Esophagus (tissue), 2 donors: ENCODE data around the gene HECW1. TPM values are rescaled to one million over a fixed set of nuclear protein-coding genes. Genes with fewer than 3 reads are reported as not detected.

Experiments used
- H3K27ac ChIP-seq, 2 donors: one replicate each; pipeline ENCODE4 v1.5.1; 2013; ENCODE audit warnings: low read depth in 2 of 2, mild to moderate bottlenecking in 2 of 2, inconsistent platforms in 1 of 2, low read length in 1 of 2, moderate library complexity in 1 of 2
- H3K27me3 ChIP-seq, 2 donors: one replicate each; pipeline ENCODE4 v1.6.1; 2013; ENCODE audit warnings: low read length in 2 of 2, control low read depth in 1 of 2, mild to moderate bottlenecking in 1 of 2; ENCODE audit not compliant: insufficient read depth in 2 of 2, control insufficient read depth in 1 of 2
- H3K36me3 ChIP-seq, 2 donors: one replicate each; pipeline ENCODE4 v1.6.1; 2013; ENCODE audit warnings: low read length in 1 of 2; ENCODE audit not compliant: control insufficient read depth in 2 of 2, insufficient read depth in 2 of 2
- H3K4me1 ChIP-seq, 2 donors: one replicate each; pipeline ENCODE4 v1.6.1; 2013; ENCODE audit warnings: low read length in 1 of 2; ENCODE audit not compliant: control insufficient read depth in 2 of 2, insufficient read depth in 2 of 2
- H3K4me3 ChIP-seq, 2 donors: one replicate each; pipeline ENCODE4 v1.5.1; 2013; ENCODE audit warnings: low read length in 2 of 2, mild to moderate bottlenecking in 2 of 2, low read depth in 1 of 2, moderate library complexity in 1 of 2
- H3K9me3 ChIP-seq, 2 donors: one replicate each; pipeline ENCODE4 v1.6.1; 2013; ENCODE audit warnings: mild to moderate bottlenecking in 2 of 2, low read depth in 1 of 2, low read length in 1 of 2, moderate library complexity in 1 of 2; ENCODE audit not compliant: control insufficient read depth in 2 of 2, insufficient read depth in 1 of 2
- WGBS, 2 donors: extraction: QIAGEN DNeasy Blood & Tissue Kit; methylation state at CpG; one replicate each; pipeline ENCODE4 v1.1.7; 2013; 5-methylcytosine and 5-hydroxymethylcytosine counted together
- polyA plus RNA-seq, 2 donors: library from polyadenylated mRNA; stranded (reverse); fragments of 200-250 nt; gene quantifications; one replicate each; pipeline ENCODE4 v1.2.3, GENCODE V29; 2013
- donor health status: healthy with polysubstance abuse.
- donor health status: Bipolar disorder and iron deficiency.

HECW1 gene
- polyA plus RNA-seq, 2 donors: 0.11 to 0.47 TPM

DNA sequence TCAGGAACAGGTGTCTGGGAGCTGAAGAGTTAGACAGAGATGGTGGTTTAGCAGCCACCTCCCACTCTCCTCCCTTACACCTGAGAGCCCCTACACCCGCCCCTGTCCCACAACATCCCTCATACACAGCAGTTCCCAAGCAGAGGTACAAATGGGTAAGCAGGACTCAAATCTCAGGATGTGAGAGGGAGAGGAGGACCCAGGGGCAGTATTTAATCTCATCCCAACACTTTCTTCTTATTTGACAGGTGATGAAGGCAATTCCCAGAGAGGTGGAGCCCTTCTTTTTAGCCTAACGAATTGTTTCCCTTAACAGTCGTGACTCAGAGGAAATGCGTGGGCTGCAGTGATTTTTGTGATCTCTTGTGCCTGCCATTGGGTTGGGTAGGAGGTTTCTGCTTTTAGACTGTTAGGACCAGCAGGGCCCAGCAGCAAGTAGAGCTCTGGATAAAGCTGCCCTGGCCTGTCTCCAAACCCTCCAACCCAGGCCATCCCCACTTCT, 191.3 kb downstream of the HECW1 start:
- Histone ChIP-seq H3K27me3 (no peaks in the 10 kb centered on the region), H3K4me3 (no peak overlapping the region), H3K9me3 (no peaks in the 10 kb centered on the region), H3K36me3 (no peaks in the 10 kb centered on the region), H3K4me1 (no peaks in the 10 kb centered on the region), H3K27ac (no peak overlapping the region)
- WGBS, 2 donors: 28 to 41% methylated on average over 4 of the region's 4 CpGs

DNA sequence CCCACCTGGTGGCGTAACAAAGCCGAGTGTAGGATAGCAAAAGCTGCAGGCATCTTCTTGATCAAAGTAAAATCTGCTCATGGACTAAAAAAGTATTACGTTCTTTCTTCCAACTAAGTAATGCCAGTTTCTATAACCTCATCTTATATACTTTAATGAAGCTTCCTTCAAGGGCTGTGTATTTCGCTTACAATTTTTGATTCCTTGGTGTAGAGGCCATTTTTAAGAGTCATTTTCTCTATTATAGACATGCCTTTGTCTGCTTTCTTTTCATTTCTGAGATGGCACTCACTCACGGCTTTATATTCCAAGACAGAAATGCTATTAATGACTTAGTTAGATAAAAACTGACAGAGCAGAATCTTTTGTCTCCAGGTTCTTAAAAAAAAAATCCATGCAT, 194.0 kb downstream of the HECW1 start:
- Histone ChIP-seq H3K27ac (no peak overlapping the region), H3K4me1 (no peaks in the 10 kb centered on the region), H3K36me3 (no peaks in the 10 kb centered on the region), H3K27me3 (no peaks in the 10 kb centered on the region), H3K4me3 (no peak overlapping the region), H3K9me3 (no peaks in the 10 kb centered on the region)
- WGBS, 2 donors: 80 to 89% methylated on average over 5 of the region's 5 CpGs

DNA sequence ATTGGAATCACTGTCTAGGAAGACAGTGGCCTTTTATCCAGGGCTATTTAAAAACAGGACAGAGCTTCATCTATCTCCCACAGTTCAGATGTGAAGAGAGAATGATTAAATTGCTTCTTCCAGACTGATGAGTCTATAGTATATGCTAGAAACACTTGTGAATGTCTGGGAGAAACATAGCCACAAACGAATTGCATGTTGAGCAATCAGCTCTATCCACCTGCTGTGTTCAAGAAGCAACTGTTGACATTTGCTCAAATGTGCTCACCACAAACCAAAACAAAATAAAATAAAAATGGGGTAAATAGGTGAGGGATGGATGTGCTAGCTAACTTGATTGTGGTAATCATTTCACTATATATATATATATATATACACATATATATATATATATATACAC, 195.1 kb downstream of the HECW1 start:
- no peaks in the 10 kb centered on the region for H3K36me3 ChIP-seq

GRCh38 chr7:43308913-43309705, 196.7 kb downstream of the HECW1 start:
- Histone ChIP-seq H3K27ac (no peak overlapping the region), H3K4me3 (no peak overlapping the region), H3K9me3 (no peaks in the 10 kb centered on the region), H3K27me3 (no peaks in the 10 kb centered on the region), H3K36me3 (no peaks in the 10 kb centered on the region), H3K4me1 (no peaks in the 10 kb centered on the region)
- WGBS, 2 donors: 81 to 87% methylated on average over 8 of the region's 8 CpGs

More for the DNA sequence above, 195.1 kb downstream of the HECW1 start:
- Histone ChIP-seq H3K4me3 (no peak overlapping the region), H3K27ac (no peak overlapping the region), H3K4me1 (no peaks in the 10 kb centered on the region), H3K27me3 (no peaks in the 10 kb centered on the region), H3K9me3 (no peaks in the 10 kb centered on the region)
- WGBS, 2 donors: 69 to 81% methylated on average over 1 of the region's 1 CpG

DNA sequence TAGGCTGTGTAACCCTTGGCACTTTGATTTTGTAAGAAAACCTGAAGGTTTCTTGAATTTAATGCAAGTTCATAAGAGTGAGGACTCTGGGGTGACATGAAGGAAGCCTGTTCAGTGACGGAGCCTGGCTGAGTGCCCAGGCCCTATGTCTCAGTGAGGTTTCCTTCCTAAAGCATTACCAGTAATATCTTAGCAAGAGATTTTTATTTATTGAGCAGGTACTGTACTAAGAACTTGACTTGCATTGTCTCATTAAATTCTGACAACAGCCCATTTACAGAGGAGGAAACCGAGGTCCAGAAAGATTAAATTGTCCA, 197.2 kb downstream of the HECW1 start:
- Histone ChIP-seq H3K4me1 (no peaks in the 10 kb centered on the region), H3K36me3 (no peaks in the 10 kb centered on the region), H3K27me3 (no peaks in the 10 kb centered on the region), H3K4me3 (no peak overlapping the region), H3K27ac (no peak overlapping the region), H3K9me3 (no peaks in the 10 kb centered on the region)
- 64 to 66% methylated on average over 2 of the region's 2 CpGs for WGBS, 2 donors

- Histone ChIP-seq H3K9me3 (no peaks in the 10 kb centered on the region), H3K36me3 (no peaks in the 10 kb centered on the region), H3K27me3 (no peaks in the 10 kb centered on the region), H3K27ac (no peak overlapping the region), H3K4me3 (no peak overlapping the region), H3K4me1 (no peaks in the 10 kb centered on the region)
- 87 to 88% methylated on average over 5 of the region's 5 CpGs for WGBS, 2 donors
These were observed 198.6 kb downstream of the HECW1 start for GRCh38 chr7:43311052-43311451.

GRCh38 chr7:43311694-43312093, 199.2 kb downstream of the HECW1 start:
- WGBS, 2 donors: 94 to 95% methylated on average over 22 of the region's 22 CpGs
- H3K27ac ChIP-seq: no peak overlapping the region
- no peak overlapping the region for H3K4me3 ChIP-seq
- H3K36me3 ChIP-seq: no peaks in the 10 kb centered on the region
- no peaks in the 10 kb centered on the region for H3K9me3 ChIP-seq
- H3K4me1 ChIP-seq: no peaks in the 10 kb centered on the region
- H3K27me3 ChIP-seq: no peaks in the 10 kb centered on the region

DNA sequence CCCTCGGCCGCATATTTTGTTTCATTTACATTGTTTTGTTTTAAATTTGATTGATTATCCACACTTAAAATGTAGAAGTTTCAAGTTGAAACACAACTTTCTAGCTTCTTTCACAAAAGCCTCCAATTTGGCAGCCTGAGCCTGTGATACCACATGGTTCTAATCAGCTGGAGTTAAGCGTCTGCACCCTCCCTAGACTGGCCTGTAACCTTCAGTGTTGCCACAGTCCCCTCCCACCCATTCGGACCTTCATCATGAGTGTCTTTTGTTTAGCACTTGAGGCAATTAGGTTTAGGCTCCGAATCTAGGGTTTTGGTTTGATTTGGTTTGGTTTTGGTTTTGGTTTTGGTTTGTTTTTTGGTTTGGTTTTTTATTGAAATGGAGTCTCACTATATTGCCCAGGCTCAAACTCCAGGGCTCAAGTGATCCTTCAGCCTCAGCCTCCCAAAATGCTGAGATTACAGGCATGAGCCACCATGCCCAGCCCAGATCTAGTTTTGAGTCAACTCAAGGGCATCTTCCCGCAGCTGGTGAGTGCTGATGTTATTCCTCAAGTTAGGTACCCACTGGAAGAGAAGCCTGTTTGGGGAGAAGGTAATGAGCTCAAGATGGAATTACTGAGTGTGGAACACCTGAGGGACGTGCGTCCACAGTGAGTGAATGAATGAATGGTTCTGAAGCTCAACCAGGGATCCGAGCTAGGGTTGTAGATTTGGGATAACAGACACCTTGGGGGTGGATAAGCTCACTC, 201.4 kb downstream of the HECW1 start:
- H3K4me1 ChIP-seq: no peaks in the 10 kb centered on the region
- H3K4me3 ChIP-seq: no peak overlapping the region
- WGBS, 2 donors: 66 to 69% methylated on average over 9 of the region's 9 CpGs
- no peak overlapping the region for H3K27ac ChIP-seq
- no peaks in the 10 kb centered on the region for H3K9me3 ChIP-seq
- H3K36me3 ChIP-seq: no peaks in the 10 kb centered on the region
- H3K27me3 ChIP-seq: no peaks in the 10 kb centered on the region

GRCh38 chr7:43314379-43315158, 202.1 kb downstream of the HECW1 start:
- Histone ChIP-seq H3K4me3 (no peak overlapping the region), H3K27ac (no peak overlapping the region), H3K4me1 (no peaks in the 10 kb centered on the region), H3K9me3 (no peaks in the 10 kb centered on the region), H3K36me3 (no peaks in the 10 kb centered on the region), H3K27me3 (no peaks in the 10 kb centered on the region)
- 68 to 72% methylated on average over 7 of the region's 7 CpGs for WGBS, 2 donors
